Effector memory CD8-positive, alpha-beta T cell (primary cell): Measurements from ENCODE around the gene SERPINA10.

Experiments
- ATAC-seq: fragments of 150-1000 bp; cut with Tn5 transposase; replicated peaks from 2 replicates; pipeline ENCODE4 v1.10.0; 2021; ENCODE audit warnings: mild to moderate bottlenecking, moderate library complexity
- DNase-seq, 3 experiments: peaks; one replicate each; pipeline ENCODE4 v3.0.0; 2021
- H3K27ac Mint-ChIP-seq, 2 donors: one replicate each; pipeline ENCODE4 v1.8.0; 2022; ENCODE audit warnings: mild to moderate bottlenecking in 2 of 2, mixed read lengths in 2 of 2, moderate library complexity in 2 of 2
- H3K27me3 Mint-ChIP-seq, 2 donors: one replicate each; pipeline ENCODE4 v1.8.0; 2022; ENCODE audit warnings: mixed read lengths in 2 of 2
- H3K36me3 Mint-ChIP-seq: one replicate; pipeline ENCODE4 v1.8.0; 2022; ENCODE audit warnings: mild to moderate bottlenecking, moderate library complexity, mixed read lengths; ENCODE audit not compliant: insufficient read depth
- H3K4me1 Mint-ChIP-seq, 2 donors: one replicate each; pipeline ENCODE4 v1.8.0; 2022; ENCODE audit warnings: low read depth in 2 of 2, mixed read lengths in 2 of 2
- H3K4me3 Mint-ChIP-seq, 2 donors: one replicate each; pipeline ENCODE4 v1.8.0; 2022; ENCODE audit warnings: mild to moderate bottlenecking in 2 of 2, mixed read lengths in 2 of 2, moderate library complexity in 2 of 2
- H3K9me3 Mint-ChIP-seq, 2 donors: one replicate each; pipeline ENCODE4 v1.8.0; 2022; ENCODE audit warnings: mixed read lengths in 2 of 2

SERPINA10 gene

GRCh38 chr14:94237046-94237445, 56.0 kb downstream of the SERPINA10 start:
- H3K27ac Mint-ChIP-seq, result no peak overlapping the region
- H3K27me3 Mint-ChIP-seq, result peaks cover 3 to 5% of the 10 kb centered on the region in 2 donors
- ATAC-seq (no peak), DNase-seq (no peak)
- no peaks in the 10 kb centered on the region for H3K36me3 Mint-ChIP-seq
- H3K9me3 Mint-ChIP-seq, result no peaks in the 10 kb centered on the region
- no peaks in the 10 kb centered on the region for H3K4me1 Mint-ChIP-seq
- H3K4me3 Mint-ChIP-seq, result no peak overlapping the region
